Right atrium auricular region (tissue), 2 donors: Measurements from ENCODE around the gene DRAM2. TPM values are rescaled to one million over a fixed set of nuclear protein-coding genes. Genes with fewer than 3 reads are reported as not detected.

Source experiments
- DNase-seq: peaks from one replicate; pipeline ENCODE4 v3.0.0-alpha.2; 2019; ENCODE audit warnings: low spot score
- H3K27ac ChIP-seq, 2 donors: fragments of 200-600 bp; sonication (generic); 1 replicate in 1 of 2; 2 replicates in 1 of 2; pipeline ENCODE4 v1.5.1; 2016 to 2019
- H3K27me3 ChIP-seq, 2 donors: fragments of 200-600 bp; sonication (generic); one replicate each; pipeline versions ENCODE4 v1.5.1 to v1.6.0; 2017 to 2019
- H3K36me3 ChIP-seq: fragments of 200-600 bp; sonication (generic); one replicate; pipeline ENCODE4 v1.5.1; 2016
- H3K4me1 ChIP-seq, 2 donors: fragments of 200-600 bp; sonication (generic); one replicate each; pipeline versions ENCODE4 v1.5.1 to v1.6.0; 2017 to 2019
- H3K4me3 ChIP-seq, 2 donors: fragments of 200-600 bp; sonication (generic); 1 replicate in 1 of 2; 2 replicates in 1 of 2; pipeline ENCODE4 v1.5.1; 2017 to 2019; ENCODE audit warnings: mild to moderate bottlenecking in 1 of 2, moderate library complexity in 1 of 2
- H3K9me3 ChIP-seq, 2 donors: fragments of 200-600 bp; sonication (generic); one replicate each; pipeline ENCODE4 v1.5.1; 2019
- total RNA-seq, 2 donors: library from RNA; depleted of rRNA; stranded (reverse); fragments of >200 nt; gene quantifications; one replicate each; pipeline ENCODE4 v1.1.0, GENCODE V29; 2016
- TF ChIP-seq, protein P1 (sequence below), 2 donors: fragments of 200-600 bp; sonication (generic); IDR thresholded peaks; one replicate each; pipeline ENCODE4 v1.5.1; 2019; ENCODE audit warnings: antibody characterized with exemption in 2 of 2

DRAM2 gene
- total RNA-seq, 2 donors from 2014 or later: 33.0 to 56.4 TPM

DNA sequence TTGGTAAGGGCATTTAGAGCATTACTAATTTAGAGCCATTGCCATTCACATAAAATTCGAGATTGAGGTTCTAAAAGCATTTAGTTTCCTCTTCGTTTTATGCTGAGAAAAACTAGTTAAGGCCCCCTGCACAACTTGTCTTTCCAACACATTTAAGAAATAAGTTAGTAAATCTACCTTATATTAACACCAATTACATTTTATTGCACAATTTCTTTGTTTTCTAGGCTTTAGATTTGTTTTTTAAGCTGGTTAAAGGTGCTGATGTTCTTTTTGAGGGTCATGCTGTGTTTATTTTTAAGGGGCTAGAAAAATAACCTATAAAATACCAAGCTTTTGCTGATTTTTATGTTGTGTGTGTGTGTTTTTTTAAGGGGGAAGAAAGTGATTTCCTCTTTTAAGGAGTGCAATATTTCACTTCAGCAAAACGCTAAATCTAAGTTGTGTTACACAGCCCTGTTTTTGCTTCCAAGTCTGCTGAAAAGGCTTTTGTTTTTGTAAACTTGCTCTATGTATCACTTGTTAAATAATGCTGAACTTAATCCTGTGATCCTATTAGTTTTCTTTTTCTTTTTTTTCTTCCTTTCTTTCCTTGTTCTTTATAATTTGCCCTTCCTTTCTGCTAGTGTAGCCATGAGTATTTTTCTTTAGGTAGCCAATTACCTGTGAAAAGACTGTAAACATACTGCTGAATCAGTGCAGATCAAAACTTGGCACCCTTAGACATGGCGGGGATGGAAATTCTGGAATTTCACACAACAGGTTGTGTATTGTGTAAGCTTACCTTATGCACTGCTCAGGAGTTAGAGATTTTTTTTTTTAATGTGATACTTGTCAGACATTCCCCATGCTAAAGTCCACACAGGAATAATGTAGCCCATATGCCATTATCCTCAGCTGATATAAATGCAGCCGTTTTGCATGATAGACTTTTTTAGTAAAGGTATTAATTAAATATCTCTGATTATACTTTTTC is 1.6 kb upstream of the DRAM2 start:
- no peak for DNase-seq
- peak overlapping the region in 1 of 2 donors; percentile 97 for H3K4me3 ChIP-seq
- H3K4me1 ChIP-seq: peaks cover 0 to 35% of the 10 kb centered on the region in 2 donors
- no peaks in the 10 kb centered on the region for H3K9me3 ChIP-seq
- TF ChIP-seq, protein P1, sequence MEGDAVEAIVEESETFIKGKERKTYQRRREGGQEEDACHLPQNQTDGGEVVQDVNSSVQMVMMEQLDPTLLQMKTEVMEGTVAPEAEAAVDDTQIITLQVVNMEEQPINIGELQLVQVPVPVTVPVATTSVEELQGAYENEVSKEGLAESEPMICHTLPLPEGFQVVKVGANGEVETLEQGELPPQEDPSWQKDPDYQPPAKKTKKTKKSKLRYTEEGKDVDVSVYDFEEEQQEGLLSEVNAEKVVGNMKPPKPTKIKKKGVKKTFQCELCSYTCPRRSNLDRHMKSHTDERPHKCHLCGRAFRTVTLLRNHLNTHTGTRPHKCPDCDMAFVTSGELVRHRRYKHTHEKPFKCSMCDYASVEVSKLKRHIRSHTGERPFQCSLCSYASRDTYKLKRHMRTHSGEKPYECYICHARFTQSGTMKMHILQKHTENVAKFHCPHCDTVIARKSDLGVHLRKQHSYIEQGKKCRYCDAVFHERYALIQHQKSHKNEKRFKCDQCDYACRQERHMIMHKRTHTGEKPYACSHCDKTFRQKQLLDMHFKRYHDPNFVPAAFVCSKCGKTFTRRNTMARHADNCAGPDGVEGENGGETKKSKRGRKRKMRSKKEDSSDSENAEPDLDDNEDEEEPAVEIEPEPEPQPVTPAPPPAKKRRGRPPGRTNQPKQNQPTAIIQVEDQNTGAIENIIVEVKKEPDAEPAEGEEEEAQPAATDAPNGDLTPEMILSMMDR (IDR thresholded peaks at IDR 0.05): no peak
- no peak overlapping the region for H3K27ac ChIP-seq
- no peaks in the 10 kb centered on the region for H3K27me3 ChIP-seq
- no peaks in the 10 kb centered on the region for H3K36me3 ChIP-seq

GRCh38 chr1:111140680-111140967 is 731 bp upstream of the DRAM2 start:
- Histone ChIP-seq H3K27me3 (no peaks in the 10 kb centered on the region), H3K36me3 (peaks cover 7% of the 10 kb centered on the region), H3K4me3 (peak overlapping the region; percentile 97), H3K9me3 (no peaks in the 10 kb centered on the region), H3K27ac (peak overlapping the region; percentile 95 to 96), H3K4me1 (peaks cover 0 to 35% of the 10 kb centered on the region in 2 donors)
- DNase-seq: no peak
- TF ChIP-seq, protein P1 (IDR thresholded peaks at IDR 0.05): no peak

GRCh38 chr1:111139324-111139955 is 453 bp downstream of the DRAM2 start:
- H3K27me3 ChIP-seq: no peaks in the 10 kb centered on the region
- H3K27ac ChIP-seq: peak overlapping the region; percentile 95 to 96
- peaks cover 10% of the 10 kb centered on the region for H3K36me3 ChIP-seq
- no peak for DNase-seq
- H3K4me1 ChIP-seq: peaks cover 0 to 35% of the 10 kb centered on the region in 2 donors
- no peaks in the 10 kb centered on the region for H3K9me3 ChIP-seq
- TF ChIP-seq, protein P1 (IDR thresholded peaks at IDR 0.05): no peak
- H3K4me3 ChIP-seq: peak overlapping the region; percentile 97

GRCh38 chr1:111133866-111134265 is 6.0 kb downstream of the DRAM2 start:
- H3K36me3 ChIP-seq: peaks cover 21% of the 10 kb centered on the region
- H3K4me1 ChIP-seq: peaks cover 0 to 10% of the 10 kb centered on the region in 2 donors

DNA sequence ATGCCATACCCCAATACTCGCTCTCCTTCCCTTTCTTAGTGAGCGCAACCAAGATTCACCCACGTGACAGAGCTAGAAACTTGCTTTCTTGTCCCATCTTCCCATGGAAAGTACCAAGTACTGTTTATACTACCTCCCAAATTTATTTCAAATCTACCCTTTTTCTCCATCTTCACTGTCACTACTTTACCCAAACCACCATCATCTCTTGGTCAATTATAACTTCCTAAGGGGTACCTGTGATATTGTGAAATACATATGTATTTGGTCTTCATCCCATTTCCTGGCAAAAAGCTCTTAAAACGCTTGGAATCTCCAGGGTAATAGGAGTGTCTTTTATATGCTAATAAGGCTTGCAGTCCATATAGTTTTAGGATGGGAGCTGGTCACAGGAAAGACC is 8.2 kb downstream of the DRAM2 start:
- Histone ChIP-seq H3K4me3 (no peak overlapping the region), H3K27me3 (no peaks in the 10 kb centered on the region), H3K4me1 (no peaks in the 10 kb centered on the region), H3K36me3 (peaks cover 31% of the 10 kb centered on the region), H3K9me3 (no peaks in the 10 kb centered on the region), H3K27ac (no peak overlapping the region)
- TF ChIP-seq, protein P1 (IDR thresholded peaks at IDR 0.05): no peak
- DNase-seq: no peak

More at GRCh38 chr1:111133866-111134265, 6.0 kb downstream of the DRAM2 start:
- DNase-seq: no peak
- TF ChIP-seq, protein P1 (IDR thresholded peaks at IDR 0.05): no peak
- H3K4me3 ChIP-seq: no peak overlapping the region
- H3K9me3 ChIP-seq: no peaks in the 10 kb centered on the region
- H3K27ac ChIP-seq: no peak overlapping the region
- H3K27me3 ChIP-seq: no peaks in the 10 kb centered on the region
